Measurements from ENCODE around the gene KRT71.

DNA sequence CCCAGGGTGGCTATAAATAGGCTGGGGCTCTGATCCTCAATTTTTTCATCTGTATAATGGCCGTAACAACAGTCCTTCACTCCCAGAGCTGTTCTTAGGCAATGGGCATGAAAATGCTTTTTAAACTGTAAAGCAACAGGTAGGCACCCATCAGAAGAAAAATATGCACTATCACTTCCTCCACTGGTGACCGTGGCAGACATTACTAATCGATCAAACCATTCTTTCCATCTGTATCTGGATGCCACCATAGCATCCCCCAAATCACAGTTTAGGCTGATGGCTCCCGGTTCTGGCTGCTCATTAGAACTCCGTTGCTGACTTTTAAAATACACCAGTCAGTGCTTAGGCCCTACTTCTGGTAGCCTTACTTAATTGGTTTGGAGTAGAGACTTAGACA lies 11.2 kb downstream of the KRT71 start:
- TF ChIP-seq, protein P1, sequence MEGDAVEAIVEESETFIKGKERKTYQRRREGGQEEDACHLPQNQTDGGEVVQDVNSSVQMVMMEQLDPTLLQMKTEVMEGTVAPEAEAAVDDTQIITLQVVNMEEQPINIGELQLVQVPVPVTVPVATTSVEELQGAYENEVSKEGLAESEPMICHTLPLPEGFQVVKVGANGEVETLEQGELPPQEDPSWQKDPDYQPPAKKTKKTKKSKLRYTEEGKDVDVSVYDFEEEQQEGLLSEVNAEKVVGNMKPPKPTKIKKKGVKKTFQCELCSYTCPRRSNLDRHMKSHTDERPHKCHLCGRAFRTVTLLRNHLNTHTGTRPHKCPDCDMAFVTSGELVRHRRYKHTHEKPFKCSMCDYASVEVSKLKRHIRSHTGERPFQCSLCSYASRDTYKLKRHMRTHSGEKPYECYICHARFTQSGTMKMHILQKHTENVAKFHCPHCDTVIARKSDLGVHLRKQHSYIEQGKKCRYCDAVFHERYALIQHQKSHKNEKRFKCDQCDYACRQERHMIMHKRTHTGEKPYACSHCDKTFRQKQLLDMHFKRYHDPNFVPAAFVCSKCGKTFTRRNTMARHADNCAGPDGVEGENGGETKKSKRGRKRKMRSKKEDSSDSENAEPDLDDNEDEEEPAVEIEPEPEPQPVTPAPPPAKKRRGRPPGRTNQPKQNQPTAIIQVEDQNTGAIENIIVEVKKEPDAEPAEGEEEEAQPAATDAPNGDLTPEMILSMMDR (IDR thresholded peaks at IDR 0.05): no peak
- TF ChIP-seq EZH2 (IDR thresholded peaks at IDR 0.05) (no peak), EZH2phosphoT487 (IDR thresholded peaks at IDR 0.05) (no peak)

Measured in neural progenitor cell (in vitro differentiated cells).